Smooth muscle cell (in vitro differentiated cells): Measurements from ENCODE around the gene MYO18B. TPM values are rescaled to one million over a fixed set of nuclear protein-coding genes. Genes with fewer than 3 reads are reported as not detected.

Source experiments
- DNase-seq: peaks from one replicate; lab custom pipeline; 2025; ENCODE audit not compliant: unreplicated experiment; lab: John Stamatoyannopoulos, UW
- H2AFZ ChIP-seq: fragments of 200-600 bp; sonication (generic); 2 replicates; pipeline ENCODE4 v1.6.0; 2016; ENCODE audit warnings: antibody characterized with exemption, low read depth, mild to moderate bottlenecking
- H3F3A ChIP-seq: fragments of 200-600 bp; sonication (generic); 2 replicates; pipeline ENCODE4 v1.6.0; 2017; ENCODE audit warnings: antibody characterized with exemption, low read depth
- H3K27ac ChIP-seq: fragments of 200-600 bp; sonication (generic); 2 replicates; pipeline ENCODE4 v1.5.1; 2016; ENCODE audit warnings: low read depth, mild to moderate bottlenecking
- H3K27me3 ChIP-seq: fragments of 200-600 bp; sonication (generic); 2 replicates; pipeline ENCODE4 v1.6.1; 2016; ENCODE audit warnings: low read depth, mild to moderate bottlenecking
- H3K36me3 ChIP-seq: fragments of 200-600 bp; sonication (generic); 2 replicates; pipeline ENCODE4 v1.5.1; 2016; ENCODE audit warnings: low read depth
- H3K4me1 ChIP-seq: fragments of 200-600 bp; sonication (generic); 2 replicates; pipeline ENCODE4 v1.5.1; 2016; ENCODE audit warnings: low read depth
- H3K4me2 ChIP-seq: fragments of 200-600 bp; sonication (generic); 2 replicates; pipeline ENCODE4 v1.6.0; 2016; ENCODE audit warnings: mild to moderate bottlenecking
- H3K4me3 ChIP-seq: fragments of 200-600 bp; sonication (generic); 2 replicates; pipeline ENCODE4 v1.5.1; 2016; ENCODE audit warnings: mild to moderate bottlenecking
- H3K79me2 ChIP-seq: fragments of 200-600 bp; sonication (generic); 2 replicates; pipeline ENCODE4 v1.6.0; 2016; ENCODE audit warnings: low read depth, mild to moderate bottlenecking
- H3K9ac ChIP-seq: fragments of 200-600 bp; sonication (generic); 2 replicates; pipeline ENCODE4 v1.6.0; 2016; ENCODE audit warnings: low read depth
- H3K9me3 ChIP-seq: fragments of 200-600 bp; sonication (generic); replicated peaks from 2 replicates; pipeline ENCODE4 v1.5.1; 2016; ENCODE audit warnings: low read depth
- H4K20me1 ChIP-seq: fragments of 200-600 bp; sonication (generic); 2 replicates; pipeline ENCODE4 v1.6.0; 2016; ENCODE audit warnings: low read depth
- CTCF ChIP-seq: fragments of 200-600 bp; sonication (generic); IDR thresholded peaks from 2 replicates; pipeline ENCODE4 v1.5.1; 2017; ENCODE audit warnings: borderline replicate concordance, mild to moderate bottlenecking, antibody characterized with exemption; ENCODE audit not compliant: insufficient read depth, poor library complexity, severe bottlenecking
- WGBS: methylation state at CpG from one replicate; pipeline ENCODE4 v1.1.7; 2016; ENCODE audit warnings: low lambda C conversion rate; 5-methylcytosine and 5-hydroxymethylcytosine counted together
- polyA plus RNA-seq: library from polyadenylated mRNA; unstranded; fragments of >200 nt; fragmentation: Nextera tagmentation; extraction: Ambion mirVana; gene quantifications from 2 replicates; pipeline ENCODE4 v1.2.1, GENCODE V29; 2016
- total RNA-seq: library from RNA; depleted of rRNA; stranded (reverse); fragments of >200 nt; gene quantifications from 2 replicates; pipeline ENCODE4 v1.2.3, GENCODE V29; 2014

The MYO18B gene
- total and polyA plus RNA-seq, 2 experiments from 2014 or later: 0.13 to 1.2 TPM

- Histone ChIP-seq H2AFZ (no peak overlapping the region), H4K20me1 (no peaks in the 10 kb centered on the region), H3K36me3 (no peaks in the 10 kb centered on the region), H3F3A (no peaks in the 10 kb centered on the region), H3K4me1 (no peaks in the 10 kb centered on the region), H3K9me3 (no peaks in the 10 kb centered on the region), H3K27me3 (no peaks in the 10 kb centered on the region), H3K4me3 (no peak overlapping the region), H3K4me2 (no peak overlapping the region), H3K9ac (no peak overlapping the region), H3K79me2 (no peaks in the 10 kb centered on the region), H3K27ac (no peak overlapping the region)
- TF ChIP-seq CTCF: no peak
- no peak for DNase-seq
- WGBS: 87% methylated on average over 11 of the region's 11 CpGs
Observed at GRCh38 chr22:25739659-25740344, 2.2 kb upstream of the MYO18B start.

GRCh38 chr22:25742918-25743708 is 1.1 kb downstream of the MYO18B start:
- no peaks in the 10 kb centered on the region for H3K79me2 ChIP-seq
- H3K4me2 ChIP-seq: no peak overlapping the region
- no peaks in the 10 kb centered on the region for H4K20me1 ChIP-seq
- H3K4me3 ChIP-seq: no peak overlapping the region
- no peak for TF ChIP-seq CTCF
- H3K27ac ChIP-seq: no peak overlapping the region
- H3K4me1 ChIP-seq: no peaks in the 10 kb centered on the region
- no peak overlapping the region for H3K9ac ChIP-seq
- H3F3A ChIP-seq: no peaks in the 10 kb centered on the region
- H3K9me3 ChIP-seq: no peaks in the 10 kb centered on the region
- no peak overlapping the region for H2AFZ ChIP-seq
- H3K27me3 ChIP-seq: no peaks in the 10 kb centered on the region
- H3K36me3 ChIP-seq: no peaks in the 10 kb centered on the region
- 91% methylated on average over 6 of the region's 6 CpGs for WGBS
- no peak for DNase-seq

- H3K4me3 ChIP-seq: no peak overlapping the region
- H3K27me3 ChIP-seq: no peaks in the 10 kb centered on the region
- H3K79me2 ChIP-seq: no peaks in the 10 kb centered on the region
- no peak overlapping the region for H2AFZ ChIP-seq
- no peaks in the 10 kb centered on the region for H3F3A ChIP-seq
- no peaks in the 10 kb centered on the region for H4K20me1 ChIP-seq
- no peak for TF ChIP-seq CTCF
- H3K36me3 ChIP-seq: no peaks in the 10 kb centered on the region
- DNase-seq: no peak
- no peak overlapping the region for H3K4me2 ChIP-seq
- H3K9ac ChIP-seq: no peak overlapping the region
- WGBS: 93% methylated on average over 4 of the region's 4 CpGs
- H3K4me1 ChIP-seq: no peaks in the 10 kb centered on the region
- no peaks in the 10 kb centered on the region for H3K9me3 ChIP-seq
- no peak overlapping the region for H3K27ac ChIP-seq
Observed at GRCh38 chr22:25744694-25745093, 2.7 kb downstream of the MYO18B start.
